Colonic mucosa (tissue), 4 donors: ENCODE measurements around the gene ARHGAP22. TPM values are rescaled to one million over a fixed set of nuclear protein-coding genes. Genes with fewer than 3 reads are reported as not detected.

Experiments
- DNase-seq: peaks from one replicate; pipeline ENCODE4 v3.0.0-alpha.2; 2020
- H3K27ac ChIP-seq: fragments of 200-600 bp; one replicate; pipeline ENCODE4 v1.8.0; 2021
- H3K27me3 ChIP-seq: fragments of 200-600 bp; one replicate; pipeline ENCODE4 v1.8.0; 2021
- H3K36me3 ChIP-seq: fragments of 200-600 bp; one replicate; pipeline ENCODE4 v1.8.0; 2021
- H3K4me1 ChIP-seq: fragments of 200-600 bp; one replicate; pipeline ENCODE4 v1.8.0; 2021; ENCODE audit warnings: mild to moderate bottlenecking
- H3K4me3 ChIP-seq: fragments of 200-600 bp; one replicate; pipeline ENCODE4 v1.8.0; 2021
- H3K9ac ChIP-seq, 2 donors: one replicate each; pipeline ENCODE4 v1.7.0; 2013; ENCODE audit warnings: control low read depth in 2 of 2, low read depth in 2 of 2, low read length in 2 of 2
- H3K9me3 ChIP-seq: fragments of 200-600 bp; one replicate; pipeline ENCODE4 v1.8.0; 2021
- intact Hi-C: fragments of 100-400 bp; cut with DNase I; formaldehyde crosslinking; loops from one replicate; pipeline ENCODE4 v1.14.1; 2022
- total RNA-seq, 2 donors: library from RNA; stranded (reverse); fragmentation: NEBNext Ultra II Directional in 1 of 2; extraction: Animal tissue kit (Norgen Biotek cat#: 25700) in 1 of 2; gene quantifications; one replicate each; pipeline ENCODE4 v1.2.1, GENCODE V29; 2021
- TF ChIP-seq, protein P1 (sequence below): fragments of 200-600 bp; IDR thresholded peaks from one replicate; pipeline ENCODE4 v1.8.0; 2022; ENCODE audit warnings: antibody characterized with exemption, mild to moderate bottlenecking
- donor health status: healthy.
- donor health status: DM: no; HTN: no; CAD: no.
- donor health status: DM: no; HTN: no; CAD: no.

ARHGAP22 gene
- total RNA-seq, 2 donors from 2014 or later = 0.86 to 1.6 TPM

DNA sequence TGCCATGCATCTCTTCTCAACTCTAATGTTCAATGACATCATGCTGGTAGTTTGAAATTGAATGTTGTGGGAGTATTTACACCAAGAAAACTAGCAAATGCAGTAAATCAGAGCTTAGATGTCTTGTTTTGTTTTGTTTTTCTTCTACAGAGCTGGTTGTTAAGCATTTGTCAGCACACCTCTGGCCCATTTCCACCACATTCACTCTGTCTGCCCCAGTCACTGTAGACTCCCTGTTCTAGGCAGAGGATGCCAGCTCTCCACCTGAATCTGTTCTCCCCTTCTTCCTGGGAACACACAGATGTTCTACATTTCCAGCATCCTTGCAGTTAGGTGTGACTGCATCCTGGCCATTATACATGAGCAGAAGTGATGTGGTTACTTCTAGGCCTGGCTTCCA lies 4.1 kb upstream of the ARHGAP22 start:
- Histone ChIP-seq H3K4me1 (peaks cover 9% of the 10 kb centered on the region), H3K27ac (no peak overlapping the region), H3K4me3 (no peak overlapping the region), H3K9ac (no peak overlapping the region), H3K27me3 (no peaks in the 10 kb centered on the region), H3K9me3 (no peaks in the 10 kb centered on the region), H3K36me3 (no peaks in the 10 kb centered on the region)
- peak; percentile 1 for DNase-seq
- TF ChIP-seq, protein P1, sequence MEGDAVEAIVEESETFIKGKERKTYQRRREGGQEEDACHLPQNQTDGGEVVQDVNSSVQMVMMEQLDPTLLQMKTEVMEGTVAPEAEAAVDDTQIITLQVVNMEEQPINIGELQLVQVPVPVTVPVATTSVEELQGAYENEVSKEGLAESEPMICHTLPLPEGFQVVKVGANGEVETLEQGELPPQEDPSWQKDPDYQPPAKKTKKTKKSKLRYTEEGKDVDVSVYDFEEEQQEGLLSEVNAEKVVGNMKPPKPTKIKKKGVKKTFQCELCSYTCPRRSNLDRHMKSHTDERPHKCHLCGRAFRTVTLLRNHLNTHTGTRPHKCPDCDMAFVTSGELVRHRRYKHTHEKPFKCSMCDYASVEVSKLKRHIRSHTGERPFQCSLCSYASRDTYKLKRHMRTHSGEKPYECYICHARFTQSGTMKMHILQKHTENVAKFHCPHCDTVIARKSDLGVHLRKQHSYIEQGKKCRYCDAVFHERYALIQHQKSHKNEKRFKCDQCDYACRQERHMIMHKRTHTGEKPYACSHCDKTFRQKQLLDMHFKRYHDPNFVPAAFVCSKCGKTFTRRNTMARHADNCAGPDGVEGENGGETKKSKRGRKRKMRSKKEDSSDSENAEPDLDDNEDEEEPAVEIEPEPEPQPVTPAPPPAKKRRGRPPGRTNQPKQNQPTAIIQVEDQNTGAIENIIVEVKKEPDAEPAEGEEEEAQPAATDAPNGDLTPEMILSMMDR = no peak
- intact Hi-C loops = no loop called here

DNA sequence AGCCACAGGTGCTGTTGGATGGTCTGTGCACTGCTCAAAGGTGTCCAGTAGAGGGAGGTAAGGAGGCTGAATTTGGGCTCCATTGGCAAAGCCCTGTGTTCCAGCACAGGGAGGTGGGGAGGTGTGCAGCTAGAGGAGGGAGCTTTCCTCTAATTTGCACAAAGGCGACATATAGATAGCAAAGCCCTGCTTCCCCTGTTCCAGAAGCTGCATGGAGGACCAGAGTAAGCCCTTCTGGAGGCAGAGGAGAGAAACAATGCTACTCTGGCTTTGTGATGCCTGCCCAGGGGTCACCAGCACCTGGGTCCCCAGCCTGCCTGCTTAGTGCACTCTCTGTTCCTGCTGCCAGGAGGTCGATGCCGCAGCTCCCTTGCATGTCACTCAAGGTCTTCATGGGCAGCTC lies 3.4 kb upstream of the ARHGAP22 start:
- no peaks in the 10 kb centered on the region for H3K9me3 ChIP-seq
- H3K9ac ChIP-seq = no peak overlapping the region
- H3K4me1 ChIP-seq = peaks cover 9% of the 10 kb centered on the region
- intact Hi-C loops = no loop called here
- H3K27me3 ChIP-seq = no peaks in the 10 kb centered on the region
- H3K36me3 ChIP-seq = no peaks in the 10 kb centered on the region
- no peak overlapping the region for H3K4me3 ChIP-seq
- TF ChIP-seq, protein P1 = peak; percentile 60
- DNase-seq = peak; percentile 49
- no peak overlapping the region for H3K27ac ChIP-seq

GRCh38 chr10:48607356-48608278 lies 2.7 kb upstream of the ARHGAP22 start:
- H3K4me1 ChIP-seq = peaks cover 9% of the 10 kb centered on the region
- intact Hi-C loops = no loop called here
- peak; percentile 16 for DNase-seq
- no peak overlapping the region for H3K4me3 ChIP-seq
- H3K9ac ChIP-seq = no peak overlapping the region
- TF ChIP-seq, protein P1 = no peak
- no peaks in the 10 kb centered on the region for H3K9me3 ChIP-seq
- H3K27me3 ChIP-seq = no peaks in the 10 kb centered on the region
- H3K36me3 ChIP-seq = no peaks in the 10 kb centered on the region
- H3K27ac ChIP-seq = peak overlapping the region; percentile 1

DNA sequence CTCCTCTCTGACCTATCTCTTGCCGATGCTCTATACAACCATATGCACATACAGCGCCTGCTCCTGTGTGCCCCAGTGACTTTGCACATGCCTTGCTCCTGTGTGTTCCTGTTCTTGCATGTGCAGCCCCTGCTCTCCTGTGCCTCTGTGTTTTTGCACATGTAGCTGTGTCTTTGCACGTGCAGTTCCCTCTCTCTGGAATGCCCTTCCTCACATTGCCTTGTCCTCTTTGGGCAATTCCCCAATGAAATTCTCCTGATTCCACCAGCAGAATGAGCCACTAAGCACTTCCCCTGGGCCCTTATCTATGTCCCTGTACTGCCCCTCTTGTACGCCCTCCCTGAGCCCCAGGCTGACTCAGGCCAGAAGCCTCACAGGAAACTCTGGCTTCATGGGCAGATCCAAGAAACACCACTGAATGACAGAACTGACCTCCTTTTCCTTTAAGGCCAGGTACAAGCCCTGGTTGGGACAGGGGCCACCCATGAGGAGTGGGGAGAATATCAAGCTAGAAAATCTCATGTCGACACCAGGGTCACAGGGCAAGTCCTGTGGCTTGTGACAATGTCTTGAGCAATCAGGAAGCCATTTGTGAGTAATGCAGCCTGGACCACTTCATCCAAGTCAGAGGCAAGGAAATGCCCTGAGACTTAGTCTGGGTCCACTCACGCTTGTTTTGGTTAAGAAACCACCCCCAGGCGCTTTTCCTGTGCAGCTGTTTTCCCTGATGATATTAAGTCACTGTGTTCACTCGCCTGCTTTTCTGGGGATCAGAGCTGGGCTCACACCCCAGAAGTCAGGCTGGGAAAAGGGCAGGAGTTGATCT lies 1.9 kb upstream of the ARHGAP22 start:
- TF ChIP-seq, protein P1 = no peak
- H3K9me3 ChIP-seq = no peaks in the 10 kb centered on the region
- no peaks in the 10 kb centered on the region for H3K36me3 ChIP-seq
- no peak overlapping the region for H3K4me3 ChIP-seq
- peak; percentile 19 for DNase-seq
- intact Hi-C loops = no loop called here
- peaks cover 9% of the 10 kb centered on the region for H3K4me1 ChIP-seq
- no peaks in the 10 kb centered on the region for H3K27me3 ChIP-seq
- peak overlapping the region; percentile 1 for H3K27ac ChIP-seq
- H3K9ac ChIP-seq = no peak overlapping the region

GRCh38 chr10:48605786-48606529 lies 1.1 kb upstream of the ARHGAP22 start:
- Histone ChIP-seq H3K9ac (no peak overlapping the region), H3K4me3 (no peak overlapping the region), H3K4me1 (peaks cover 9% of the 10 kb centered on the region), H3K36me3 (no peaks in the 10 kb centered on the region), H3K27me3 (no peaks in the 10 kb centered on the region), H3K27ac (no peak overlapping the region), H3K9me3 (no peaks in the 10 kb centered on the region)
- TF ChIP-seq, protein P1 = no peak
- intact Hi-C loops = no loop called here
- DNase-seq = peak; percentile 13
